Thoracic aorta (tissue), 2 donors: Measurements from ENCODE around the gene ATP2C2. TPM values are rescaled to one million over a fixed set of nuclear protein-coding genes. Genes with fewer than 3 reads are reported as not detected.
"Not testable (repeated sequence)": the region's sequence is repeated elsewhere in the genome, so short reads cannot be mapped to it uniquely, and the experiment has no call there.

ENCODE experiments used
- ATAC-seq: fragments of 150-250 bp; one replicate; pipeline ENCODE4 v1.8.0; 2017; ENCODE audit warnings: low read depth; ENCODE audit not compliant: insufficient number of reproducible peaks, low FRiP score
- DNase-seq: peaks from one replicate; pipeline ENCODE4 v3.0.0-alpha.2; 2020; ENCODE audit warnings: low spot score
- H3K27ac ChIP-seq, 2 donors: fragments of 200-600 bp; sonication (generic); 1 replicate in 1 of 2; 2 replicates in 1 of 2; pipeline ENCODE4 v1.5.1; 2016; ENCODE audit warnings: mild to moderate bottlenecking in 2 of 2, moderate library complexity in 2 of 2
- H3K27me3 ChIP-seq: fragments of 200-600 bp; sonication (generic); replicated peaks from 2 replicates; pipeline ENCODE4 v1.6.0; 2016; ENCODE audit warnings: mild to moderate bottlenecking; ENCODE audit not compliant: insufficient read depth
- H3K36me3 ChIP-seq: fragments of 200-600 bp; sonication (generic); one replicate; pipeline ENCODE4 v1.5.1; 2016
- H3K4me1 ChIP-seq, 2 donors: fragments of 200-600 bp; sonication (generic); 1 replicate in 1 of 2; 2 replicates in 1 of 2; pipeline versions ENCODE4 v1.5.1 to v1.6.0; 2016; ENCODE audit warnings: low read depth in 2 of 2, mild to moderate bottlenecking in 1 of 2; ENCODE audit not compliant: control insufficient read depth in 1 of 2
- H3K4me3 ChIP-seq: fragments of 200-600 bp; sonication (generic); 2 replicates; pipeline ENCODE4 v1.5.1; 2016; ENCODE audit warnings: mild to moderate bottlenecking
- H3K9me3 ChIP-seq: fragments of 200-600 bp; sonication (generic); 2 replicates; pipeline ENCODE4 v1.5.1; 2016
- total RNA-seq, 2 donors: library from RNA; depleted of rRNA; stranded (reverse); fragments of >200 nt; gene quantifications; one replicate each; pipeline versions ENCODE4 v1.1.0 to v1.2.3, GENCODE V29; 2016
- TF ChIP-seq, protein P1 (sequence below): fragments of 200-600 bp; sonication (generic); IDR thresholded peaks from one replicate; pipeline ENCODE4 v1.5.1; 2019; ENCODE audit warnings: antibody characterized with exemption

Gene ATP2C2
- total RNA-seq, 2 donors from 2014 or later, result 0.28 to 0.54 TPM

DNA sequence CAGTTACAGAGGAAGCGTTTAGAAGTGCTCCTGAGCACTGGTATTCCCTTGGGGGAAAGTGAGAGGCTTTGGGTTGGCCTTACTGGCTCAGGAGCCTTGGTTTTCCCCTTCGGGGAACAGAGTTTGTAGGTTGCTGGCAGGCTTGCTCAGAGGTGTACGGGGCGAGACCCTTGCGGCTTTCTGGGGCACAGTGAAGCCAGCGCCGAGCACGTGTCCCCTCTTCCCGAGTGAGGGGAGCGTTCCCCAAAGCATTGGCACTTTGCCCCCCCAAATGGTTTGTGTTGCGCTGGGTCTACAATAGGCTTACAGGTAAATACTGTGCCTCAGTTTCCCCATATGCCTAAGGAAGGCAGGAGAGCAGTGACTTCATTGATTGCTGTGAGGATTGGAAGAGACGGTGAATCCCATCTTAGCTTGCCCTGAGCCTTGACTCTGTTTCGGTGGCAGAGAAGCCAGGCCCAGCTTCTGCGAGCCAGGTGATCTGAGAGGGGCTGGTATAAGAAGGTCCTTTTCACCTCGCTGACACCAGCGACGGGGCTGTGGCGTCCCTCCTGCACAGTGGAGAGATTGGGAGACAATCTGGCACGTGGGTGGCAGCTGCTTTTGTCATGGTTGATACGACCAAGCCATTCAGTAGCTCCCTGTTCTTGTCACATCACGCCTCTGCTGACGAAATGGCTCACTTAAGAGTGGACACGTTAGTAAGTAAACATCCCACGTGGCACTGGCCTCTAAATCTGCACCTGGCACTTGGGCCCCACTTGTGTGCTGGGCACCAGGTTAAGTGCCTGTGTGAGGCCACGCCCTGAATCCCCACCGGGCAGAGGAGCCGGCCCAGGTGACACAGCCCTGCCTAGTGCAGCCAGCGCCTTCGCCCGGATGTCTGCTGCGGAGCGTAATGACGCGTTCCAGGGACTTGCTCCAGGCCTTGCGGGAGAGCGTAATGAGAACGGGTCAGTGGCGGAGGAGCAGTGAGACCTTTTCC lies 81.1 kb downstream of the ATP2C2 start:
- H3K9me3 ChIP-seq, result no peaks in the 10 kb centered on the region
- H3K36me3 ChIP-seq, result no peaks in the 10 kb centered on the region
- TF ChIP-seq, protein P1, sequence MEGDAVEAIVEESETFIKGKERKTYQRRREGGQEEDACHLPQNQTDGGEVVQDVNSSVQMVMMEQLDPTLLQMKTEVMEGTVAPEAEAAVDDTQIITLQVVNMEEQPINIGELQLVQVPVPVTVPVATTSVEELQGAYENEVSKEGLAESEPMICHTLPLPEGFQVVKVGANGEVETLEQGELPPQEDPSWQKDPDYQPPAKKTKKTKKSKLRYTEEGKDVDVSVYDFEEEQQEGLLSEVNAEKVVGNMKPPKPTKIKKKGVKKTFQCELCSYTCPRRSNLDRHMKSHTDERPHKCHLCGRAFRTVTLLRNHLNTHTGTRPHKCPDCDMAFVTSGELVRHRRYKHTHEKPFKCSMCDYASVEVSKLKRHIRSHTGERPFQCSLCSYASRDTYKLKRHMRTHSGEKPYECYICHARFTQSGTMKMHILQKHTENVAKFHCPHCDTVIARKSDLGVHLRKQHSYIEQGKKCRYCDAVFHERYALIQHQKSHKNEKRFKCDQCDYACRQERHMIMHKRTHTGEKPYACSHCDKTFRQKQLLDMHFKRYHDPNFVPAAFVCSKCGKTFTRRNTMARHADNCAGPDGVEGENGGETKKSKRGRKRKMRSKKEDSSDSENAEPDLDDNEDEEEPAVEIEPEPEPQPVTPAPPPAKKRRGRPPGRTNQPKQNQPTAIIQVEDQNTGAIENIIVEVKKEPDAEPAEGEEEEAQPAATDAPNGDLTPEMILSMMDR, result no peak
- H3K4me3 ChIP-seq, result no peak overlapping the region
- H3K4me1 ChIP-seq, result no peaks in the 10 kb centered on the region
- no peak overlapping the region for H3K27ac ChIP-seq
- H3K27me3 ChIP-seq, result no peaks in the 10 kb centered on the region
- DNase-seq (no peak), ATAC-seq (no peak)

- DNase-seq, result no peak
- Histone ChIP-seq H3K36me3 (no peaks in the 10 kb centered on the region), H3K27me3 (no peaks in the 10 kb centered on the region), H3K4me1 (no peaks in the 10 kb centered on the region), H3K27ac (no peak overlapping the region), H3K4me3 (no peak overlapping the region), H3K9me3 (no peaks in the 10 kb centered on the region)
- ATAC-seq, result no peak
- TF ChIP-seq, protein P1, result no peak
Observed at GRCh38 chr16:84450176-84450865, 82.0 kb downstream of the ATP2C2 start.

DNA sequence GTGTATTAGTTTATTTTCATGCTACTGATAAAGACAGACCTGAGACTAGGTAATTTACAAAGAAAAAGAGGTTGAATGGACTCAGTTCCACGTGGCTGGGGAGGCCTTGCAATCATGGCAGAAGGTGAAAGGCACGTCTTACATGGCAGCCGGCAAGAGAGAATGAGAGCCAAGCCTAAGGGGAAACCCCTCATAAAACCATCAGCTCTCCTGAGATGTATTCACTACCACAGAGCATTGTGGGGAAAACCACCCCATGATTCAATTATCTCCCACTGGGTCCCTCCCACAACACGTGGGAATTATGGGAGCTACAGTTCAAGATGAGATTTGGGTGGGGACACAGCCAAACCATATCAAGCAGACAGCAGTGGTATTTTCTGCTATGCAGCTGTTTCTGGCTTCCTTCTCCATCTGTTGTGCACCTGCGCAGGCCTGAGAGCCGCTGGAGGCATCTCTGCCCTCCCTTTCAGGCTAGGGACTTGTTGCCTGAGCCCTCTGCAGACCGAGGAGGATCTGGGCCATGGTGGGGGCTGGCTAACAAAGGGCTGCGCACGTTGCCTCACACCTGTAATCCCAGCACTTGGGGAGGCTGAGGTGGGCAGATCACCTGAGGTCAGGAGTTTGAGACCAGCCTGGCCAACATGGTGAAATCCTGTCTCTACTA lies 82.8 kb downstream of the ATP2C2 start:
- H3K27ac ChIP-seq, DNase-seq, ATAC-seq, H3K4me1 ChIP-seq, H3K27me3 ChIP-seq, H3K4me3 ChIP-seq, H3K9me3 ChIP-seq, H3K36me3 ChIP-seq: not testable (repeated sequence)

DNA sequence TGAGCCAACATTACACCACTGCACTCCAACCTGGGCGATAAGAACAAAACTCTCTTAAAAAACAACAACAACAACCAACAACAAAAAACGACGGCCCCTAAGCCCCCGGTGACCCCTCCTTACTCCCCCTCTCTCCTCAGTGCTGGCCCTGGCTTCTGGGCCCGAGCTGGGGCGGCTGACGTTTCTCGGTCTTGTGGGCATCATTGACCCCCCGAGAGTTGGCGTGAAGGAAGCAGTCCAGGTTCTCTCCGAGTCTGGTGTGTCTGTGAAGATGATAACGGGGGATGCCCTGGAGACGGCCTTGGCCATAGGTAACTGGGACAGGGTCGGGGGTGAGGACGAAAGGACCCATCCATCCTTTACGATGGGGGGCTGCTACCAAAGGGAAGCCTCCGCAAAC lies 83.4 kb downstream of the ATP2C2 start:
- H3K27me3 ChIP-seq, result no peaks in the 10 kb centered on the region
- H3K36me3 ChIP-seq, result no peaks in the 10 kb centered on the region
- H3K4me1 ChIP-seq, result no peaks in the 10 kb centered on the region
- no peak for ATAC-seq
- no peaks in the 10 kb centered on the region for H3K9me3 ChIP-seq
- H3K27ac ChIP-seq, result no peak overlapping the region
- DNase-seq, result no peak
- TF ChIP-seq, protein P1, result no peak
- H3K4me3 ChIP-seq, result no peak overlapping the region

- no peak for ATAC-seq
- Histone ChIP-seq H3K4me1 (no peaks in the 10 kb centered on the region), H3K9me3 (no peaks in the 10 kb centered on the region), H3K27ac (no peak overlapping the region), H3K4me3 (no peak overlapping the region), H3K36me3 (no peaks in the 10 kb centered on the region), H3K27me3 (no peaks in the 10 kb centered on the region)
- TF ChIP-seq, protein P1, result no peak
- DNase-seq, result no peak
Observed at GRCh38 chr16:84453061-84453752, 84.9 kb downstream of the ATP2C2 start.
